ENCODE results near the gene RGS6.

RGS6 gene

DNA sequence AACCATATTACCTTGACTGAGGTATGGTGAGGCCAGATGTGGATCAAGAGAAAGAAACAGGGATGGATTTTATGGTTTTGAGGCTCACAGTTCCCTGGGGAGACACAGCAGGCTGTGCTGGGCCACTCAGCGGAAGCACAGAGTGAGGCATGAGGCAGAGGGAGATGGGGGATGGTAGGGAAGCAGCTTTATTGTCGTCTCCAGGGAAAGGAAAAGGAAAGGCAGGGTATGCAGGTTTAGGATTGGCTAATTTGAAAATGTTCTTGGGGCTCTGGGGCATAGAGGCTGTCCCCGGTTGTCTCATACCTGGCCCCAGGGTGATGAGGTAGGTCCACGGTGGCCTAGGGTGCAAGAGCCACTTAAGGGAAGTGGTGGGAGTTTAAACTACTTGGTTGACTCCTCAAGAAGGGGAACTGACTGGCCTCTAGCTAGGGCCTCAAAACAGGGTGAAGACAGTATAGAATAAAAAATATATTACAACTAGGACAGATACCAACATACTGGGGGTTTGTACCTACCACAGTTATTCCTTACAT lies 322.8 kb downstream of the RGS6 start:
- DNase-seq: no peak

DNA sequence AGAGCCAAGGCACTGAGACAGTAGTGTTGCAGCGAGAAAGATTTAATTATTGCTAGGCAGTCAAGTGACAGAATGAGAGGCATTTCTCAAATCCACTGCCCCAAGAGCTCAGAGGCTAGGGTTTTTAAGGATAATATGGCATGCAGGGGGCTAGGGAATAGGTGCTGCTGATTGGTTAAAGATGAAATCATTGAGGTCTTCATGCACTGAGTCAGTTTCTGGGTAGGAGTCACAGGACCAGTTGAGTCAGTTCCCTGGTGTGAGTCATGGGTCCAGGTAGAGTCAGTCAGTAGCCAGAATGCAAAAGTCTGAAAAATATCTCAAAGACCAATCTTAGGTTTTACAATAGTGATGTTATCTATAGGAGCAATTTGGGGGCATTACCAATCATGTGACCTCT lies 323.8 kb downstream of the RGS6 start:
- DNase-seq: peak; percentile 33

GRCh38 chr14:72261068-72261467 lies 328.8 kb downstream of the RGS6 start:
- DNase-seq: no peak

GRCh38 chr14:72262771-72263170 lies 330.5 kb downstream of the RGS6 start:
- DNase-seq: no peak

GRCh38 chr14:72264716-72265115 lies 332.5 kb downstream of the RGS6 start:
- no peak for DNase-seq

DNA sequence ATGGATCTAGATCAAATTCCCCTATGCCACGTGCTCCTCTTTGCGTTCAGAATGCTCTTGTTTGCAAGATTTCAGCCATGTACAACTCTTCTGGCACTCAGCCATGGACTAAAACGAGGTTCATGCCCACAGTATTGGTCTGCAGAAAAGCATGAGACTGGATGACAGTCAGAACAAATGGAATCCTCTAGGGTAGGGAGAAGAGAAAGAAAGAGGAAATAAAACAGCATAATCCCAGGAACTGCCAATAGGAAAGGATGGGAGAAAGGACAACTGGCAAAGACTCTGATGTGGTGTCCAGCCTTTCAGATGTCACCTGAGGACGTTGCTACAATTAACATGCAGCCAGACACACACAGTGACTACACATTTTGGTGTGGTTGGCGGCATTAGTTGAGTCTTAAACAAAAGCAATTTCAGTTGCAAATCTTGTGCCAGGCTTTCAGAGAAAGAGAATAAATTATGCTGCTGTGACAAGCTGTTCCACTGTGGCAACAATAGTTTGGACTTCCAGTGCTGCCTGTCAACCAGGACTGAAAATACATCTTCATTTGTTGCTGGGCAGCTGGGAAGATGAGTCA lies 338.0 kb downstream of the RGS6 start:
- no peak for DNase-seq

- no peak for DNase-seq
These were observed 338.5 kb downstream of the RGS6 start for GRCh38 chr14:72270749-72271148.

DNA sequence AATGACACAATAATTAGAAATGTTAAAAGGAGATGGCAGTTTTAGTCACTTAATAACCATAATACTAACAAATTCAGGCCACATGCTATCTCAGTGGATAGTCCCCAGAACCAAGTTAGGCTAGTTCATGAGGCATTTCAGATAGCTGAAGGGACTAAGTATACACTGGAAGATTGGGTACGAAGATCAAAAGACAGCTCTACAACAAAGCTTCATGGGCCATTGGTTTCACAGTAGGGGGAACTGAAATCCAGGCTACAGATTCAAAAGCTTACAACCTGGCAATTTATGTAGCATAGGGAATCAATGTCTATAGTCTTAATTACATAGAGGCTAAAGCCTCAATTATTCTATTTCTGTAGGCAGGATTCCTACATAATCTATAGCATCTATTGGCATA lies 343.0 kb downstream of the RGS6 start:
- DNase-seq: no peak

GRCh38 chr14:72278316-72278715 lies 346.1 kb downstream of the RGS6 start:
- no peak for DNase-seq

- no peak for DNase-seq
These were observed 351.9 kb downstream of the RGS6 start for GRCh38 chr14:72284176-72284575.

DNA sequence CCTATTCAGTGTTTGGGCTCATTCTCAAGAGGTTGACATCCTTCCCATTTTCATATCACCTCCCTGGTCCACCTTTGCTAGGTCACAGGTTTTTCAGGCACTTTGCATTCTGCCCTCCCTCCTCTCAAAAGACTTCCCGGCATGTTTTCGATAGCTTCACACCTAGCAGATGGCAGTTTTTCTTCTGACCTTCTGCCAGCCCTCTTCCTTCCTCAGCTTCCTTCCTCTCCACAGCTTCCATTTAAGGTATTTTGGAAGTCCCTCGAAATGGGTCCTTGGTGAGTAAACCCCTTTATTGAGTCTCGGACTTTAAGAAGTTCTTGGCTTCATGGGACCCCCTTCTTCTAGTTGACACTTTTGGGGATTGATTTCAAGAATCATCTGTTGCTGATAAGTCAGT lies 358.0 kb downstream of the RGS6 start:
- no peak for DNase-seq

DNA sequence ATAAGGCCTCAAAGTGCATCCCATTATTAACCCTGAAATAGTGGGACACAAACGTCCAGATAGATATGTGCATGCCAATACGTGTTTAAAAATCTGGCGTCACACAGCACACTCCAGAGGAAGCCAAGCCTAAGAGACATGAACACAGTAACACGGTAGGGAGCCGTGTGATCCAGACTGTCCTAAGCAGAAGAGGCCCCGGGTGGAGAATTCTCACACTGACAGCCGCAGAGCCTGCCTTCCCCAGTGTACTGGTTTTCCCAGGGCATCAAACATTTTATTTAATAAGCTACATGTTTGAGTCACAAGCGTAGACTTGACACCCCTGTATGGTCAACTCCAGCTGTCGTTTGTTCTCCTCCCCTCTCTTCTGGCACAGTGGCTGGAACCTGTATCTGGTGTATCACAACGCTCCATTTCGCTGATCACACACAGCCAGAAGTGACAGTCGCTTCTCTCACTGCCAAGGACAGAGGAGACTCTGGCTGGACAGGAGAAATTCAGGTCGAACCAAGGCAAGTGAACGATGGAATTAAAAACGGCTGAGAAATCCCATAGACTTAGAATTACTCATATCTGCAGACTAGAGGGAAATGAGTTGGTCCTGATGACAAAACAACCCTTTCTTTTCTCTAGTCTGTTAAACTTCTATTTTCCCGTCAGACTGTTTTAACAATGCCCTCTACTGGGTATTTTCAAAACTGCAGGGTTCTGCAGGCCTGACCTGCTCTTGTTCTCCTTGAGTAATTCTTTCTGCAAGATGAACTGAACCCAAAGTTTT lies 359.9 kb downstream of the RGS6 start:
- DNase-seq: no peak

DNA sequence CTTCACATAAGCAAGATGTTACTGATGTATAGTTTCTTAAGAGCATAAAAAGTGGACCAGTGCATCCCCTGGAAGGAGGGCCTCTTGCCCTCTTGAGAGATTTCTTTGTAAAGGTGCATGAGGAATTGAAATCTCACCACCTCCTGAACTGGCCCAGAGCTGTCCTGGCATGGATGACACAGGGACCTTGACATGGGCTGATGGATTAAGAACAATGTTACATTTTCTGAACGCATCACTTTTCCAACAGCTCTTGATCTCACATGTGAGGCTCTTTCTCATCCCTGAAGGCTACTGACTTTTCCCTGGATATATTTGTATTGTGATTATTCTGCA lies 360.4 kb downstream of the RGS6 start:
- DNase-seq: no peak

GRCh38 chr14:72301352-72301751 lies 369.1 kb downstream of the RGS6 start:
- DNase-seq: no peak

DNA sequence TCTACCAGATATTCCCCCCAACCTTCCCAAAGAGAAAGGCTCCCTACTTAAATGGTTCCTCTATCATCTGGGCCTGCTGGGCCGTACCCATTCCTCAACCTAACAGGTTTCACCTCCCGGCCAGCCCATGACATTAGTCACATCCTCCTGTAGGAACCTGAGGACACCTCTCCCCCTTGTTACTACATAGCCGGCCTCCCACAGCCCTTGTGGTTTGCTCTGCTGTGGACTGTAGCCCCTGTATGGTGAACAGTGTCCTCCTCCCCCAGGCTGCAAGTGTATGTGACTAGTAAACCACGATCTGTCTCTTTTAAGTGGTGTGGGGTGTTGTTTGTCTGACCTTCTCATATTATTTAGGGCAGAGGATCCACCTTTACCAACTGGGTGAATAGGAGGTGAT lies 371.7 kb downstream of the RGS6 start:
- DNase-seq: no peak

- DNase-seq: no peak
These were observed 373.3 kb downstream of the RGS6 start for GRCh38 chr14:72305561-72305960.

- no peak for DNase-seq
These were observed 376.8 kb downstream of the RGS6 start for GRCh38 chr14:72308967-72309485.

DNA sequence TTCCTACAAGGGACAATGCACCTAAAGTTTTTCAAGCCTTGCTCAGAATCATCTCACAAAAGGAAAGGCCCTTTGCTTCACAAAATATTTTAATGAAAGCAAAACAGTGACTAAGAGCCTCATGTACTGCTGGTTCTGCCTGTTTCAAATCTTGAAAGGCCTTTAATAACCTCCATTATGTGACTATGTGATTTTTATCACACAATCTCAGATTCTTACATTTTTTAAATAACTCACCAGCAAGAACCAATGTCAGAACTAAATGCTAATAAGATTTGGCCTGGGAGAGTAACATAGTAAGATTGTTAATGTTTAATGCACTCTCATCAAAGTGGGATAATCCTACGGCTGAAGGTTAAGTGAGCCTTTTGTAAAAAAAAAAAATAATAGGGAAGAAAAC lies 378.9 kb downstream of the RGS6 start:
- DNase-seq: no peak

GRCh38 chr14:72311516-72311915 lies 379.3 kb downstream of the RGS6 start:
- DNase-seq: no peak

- DNase-seq: no peak
These were observed 382.7 kb downstream of the RGS6 start for GRCh38 chr14:72314808-72315435.

GRCh38 chr14:72315714-72316113 lies 383.5 kb downstream of the RGS6 start:
- no peak for DNase-seq

DNA sequence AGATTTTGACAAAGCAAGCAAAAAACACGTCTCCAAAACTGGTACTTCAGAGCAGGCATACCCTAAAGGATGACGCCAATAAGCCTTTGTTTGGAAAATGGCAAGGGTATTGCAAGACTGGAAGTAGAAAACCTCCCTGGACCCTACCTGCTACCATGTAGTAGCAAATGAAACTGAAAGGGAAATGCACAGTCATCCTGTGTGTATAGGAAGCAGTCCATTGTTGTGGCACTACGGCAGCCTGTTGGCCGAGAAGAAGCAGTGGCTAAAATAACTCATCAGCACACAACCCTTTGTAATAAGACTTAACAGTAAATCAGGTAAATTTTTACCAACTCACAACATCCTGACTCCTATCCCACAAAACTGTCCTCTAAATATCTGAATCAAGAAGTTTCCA lies 386.4 kb downstream of the RGS6 start:
- no peak for DNase-seq

- DNase-seq: no peak
These were observed 399.8 kb downstream of the RGS6 start for GRCh38 chr14:72332046-72332445.

DNA sequence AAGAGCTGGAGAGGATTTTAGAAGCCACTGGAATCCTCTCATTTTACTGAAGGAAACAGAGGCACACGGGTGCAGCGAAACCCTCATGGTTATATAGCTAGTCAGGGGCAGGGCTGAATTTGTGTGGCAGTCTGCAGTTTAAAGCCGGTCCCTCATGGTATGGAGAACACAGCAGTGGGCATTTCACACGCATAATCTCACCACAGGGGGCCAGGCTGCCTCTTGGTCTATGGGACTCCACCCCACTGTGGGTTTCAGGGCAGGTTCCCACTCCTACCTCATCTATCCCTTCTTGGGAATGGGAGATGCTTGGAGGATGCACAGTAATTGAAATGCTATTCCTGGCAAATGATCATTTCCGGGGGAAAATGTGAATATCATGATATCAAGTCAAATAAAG lies 400.6 kb downstream of the RGS6 start:
- no peak for DNase-seq

Measured in stimulated activated CD4-positive, alpha-beta T cell treated with anti-CD3 and anti-CD28 coated beads, Interleukin-1b, Interleukin-23, amount 100 ng/mL, for 48 hours (primary cell).